Measurements from ENCODE around the gene ZNF850.

Gene ZNF850

GRCh38 chr19:36688058-36688457 is 84.5 kb downstream of the ZNF850 start:
- DNase-seq, result no peak

GRCh38 chr19:36687214-36688056 is 85.2 kb downstream of the ZNF850 start, which contains the start of gene ZNF567:
Gene ZNF567, plus strand, starts transcription at chr19:36687612. Its CDS starts 7,256 bp downstream, at chr19:36694868.
- DNase-seq, result peak; percentile 98

GRCh38 chr19:36686365-36687213 is 86.0 kb downstream of the ZNF850 start:
- peak in 1 of 2 experiments; percentile 12 for DNase-seq

- DNase-seq, result no peak
Measured at GRCh38 chr19:36685835-36686234, 86.8 kb downstream of the ZNF850 start.

GRCh38 chr19:36679455-36679854 is 93.2 kb downstream of the ZNF850 start:
- no peak for DNase-seq

GRCh38 chr19:36674201-36674600 is 98.4 kb downstream of the ZNF850 start:
- no peak for DNase-seq

- DNase-seq, result no peak
Measured at GRCh38 chr19:36672368-36672767, 100.2 kb downstream of the ZNF850 start.

GRCh38 chr19:36668646-36669045 is 104.0 kb downstream of the ZNF850 start:
- DNase-seq, result no peak

GRCh38 chr19:36665832-36666231 is 106.8 kb downstream of the ZNF850 start:
- DNase-seq, result no peak
